ENCODE results near the gene ADCY6.

DNA sequence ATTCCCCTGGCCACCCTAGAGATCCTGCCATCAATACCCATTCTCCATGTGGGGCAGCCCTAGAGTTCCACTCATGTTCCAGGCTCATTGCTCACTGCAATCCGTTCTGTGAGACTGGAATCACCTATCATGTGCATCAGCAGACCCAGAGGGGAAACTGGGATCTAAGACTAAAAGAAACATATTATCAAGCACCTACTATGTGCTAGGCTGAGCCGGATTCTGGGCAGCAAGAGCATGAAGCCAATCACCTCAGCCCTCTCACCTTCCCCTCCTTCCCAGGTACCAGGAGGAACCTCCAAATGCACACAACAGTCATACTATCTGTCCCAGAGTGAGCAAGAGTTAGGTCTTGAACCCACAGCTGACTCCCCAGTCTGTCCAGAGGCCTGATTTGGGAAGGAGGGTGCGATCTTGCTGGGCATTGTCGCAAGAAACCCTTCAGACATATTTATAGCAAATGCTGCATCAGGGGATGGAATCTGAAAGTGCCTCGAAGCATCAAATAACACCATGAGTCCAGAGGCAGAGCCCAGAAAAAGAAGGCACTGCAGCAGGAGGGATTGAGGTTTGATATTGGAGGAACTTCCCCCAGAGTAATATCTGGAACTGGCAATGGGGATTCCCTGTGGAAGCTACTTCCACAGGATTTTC is 22.7 kb upstream of the ADCY6 start:
- no peak for TF ChIP-seq POLR2A (IDR thresholded peaks at IDR 0.05)
- TF ChIP-seq, protein P1, sequence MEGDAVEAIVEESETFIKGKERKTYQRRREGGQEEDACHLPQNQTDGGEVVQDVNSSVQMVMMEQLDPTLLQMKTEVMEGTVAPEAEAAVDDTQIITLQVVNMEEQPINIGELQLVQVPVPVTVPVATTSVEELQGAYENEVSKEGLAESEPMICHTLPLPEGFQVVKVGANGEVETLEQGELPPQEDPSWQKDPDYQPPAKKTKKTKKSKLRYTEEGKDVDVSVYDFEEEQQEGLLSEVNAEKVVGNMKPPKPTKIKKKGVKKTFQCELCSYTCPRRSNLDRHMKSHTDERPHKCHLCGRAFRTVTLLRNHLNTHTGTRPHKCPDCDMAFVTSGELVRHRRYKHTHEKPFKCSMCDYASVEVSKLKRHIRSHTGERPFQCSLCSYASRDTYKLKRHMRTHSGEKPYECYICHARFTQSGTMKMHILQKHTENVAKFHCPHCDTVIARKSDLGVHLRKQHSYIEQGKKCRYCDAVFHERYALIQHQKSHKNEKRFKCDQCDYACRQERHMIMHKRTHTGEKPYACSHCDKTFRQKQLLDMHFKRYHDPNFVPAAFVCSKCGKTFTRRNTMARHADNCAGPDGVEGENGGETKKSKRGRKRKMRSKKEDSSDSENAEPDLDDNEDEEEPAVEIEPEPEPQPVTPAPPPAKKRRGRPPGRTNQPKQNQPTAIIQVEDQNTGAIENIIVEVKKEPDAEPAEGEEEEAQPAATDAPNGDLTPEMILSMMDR (IDR thresholded peaks at IDR 0.05): no peak

Data from adrenal gland (tissue), 5 donors.